ENCODE measurements around the gene LEKR1.
"Not testable (repeated sequence)": the region's sequence is repeated elsewhere in the genome, so short reads cannot be mapped to it uniquely, and the experiment has no call there.

LEKR1 gene

DNA sequence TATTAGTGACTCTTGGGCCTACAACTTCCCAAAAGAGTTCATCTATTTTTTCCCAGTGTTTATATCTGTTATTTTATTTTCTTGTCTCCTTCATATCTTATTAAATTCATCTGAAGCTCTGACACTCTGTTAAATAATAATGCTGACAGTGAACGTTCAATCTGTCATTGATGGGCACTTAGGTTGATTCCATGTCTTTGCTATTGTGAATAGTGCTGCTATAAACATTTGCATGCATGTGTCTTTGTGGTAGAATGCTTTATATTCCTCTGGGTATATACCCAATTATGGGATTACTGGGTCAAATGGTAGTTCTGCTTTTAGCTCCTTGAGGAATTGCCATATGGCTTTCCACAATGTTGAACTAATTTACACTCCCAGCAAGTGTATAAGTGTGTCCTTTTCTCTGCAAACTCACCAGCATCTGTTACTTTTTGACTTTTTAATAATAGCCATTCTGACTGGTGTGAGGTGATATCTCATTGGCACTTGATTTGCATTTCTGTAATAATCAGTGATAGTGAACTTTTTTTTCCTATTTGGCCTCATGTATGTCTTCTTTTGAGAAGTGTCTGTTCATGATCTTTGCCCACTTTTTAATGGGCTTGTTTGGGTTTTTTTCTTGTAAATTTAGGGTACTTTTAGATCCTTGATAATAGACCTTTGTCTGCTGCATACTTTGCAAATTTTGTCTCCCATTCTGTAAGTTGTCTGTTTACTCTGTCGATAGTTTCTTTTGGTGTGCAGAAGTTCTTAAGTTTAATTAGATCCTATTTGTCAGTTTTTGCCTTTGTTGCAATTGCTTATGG, 122.5 kb downstream of the LEKR1 start:
- H3K4me3 ChIP-seq (replicated peaks; ENCODE audit: low read depth, low read length), result no peak overlapping the region
- TF ChIP-seq, protein P1, sequence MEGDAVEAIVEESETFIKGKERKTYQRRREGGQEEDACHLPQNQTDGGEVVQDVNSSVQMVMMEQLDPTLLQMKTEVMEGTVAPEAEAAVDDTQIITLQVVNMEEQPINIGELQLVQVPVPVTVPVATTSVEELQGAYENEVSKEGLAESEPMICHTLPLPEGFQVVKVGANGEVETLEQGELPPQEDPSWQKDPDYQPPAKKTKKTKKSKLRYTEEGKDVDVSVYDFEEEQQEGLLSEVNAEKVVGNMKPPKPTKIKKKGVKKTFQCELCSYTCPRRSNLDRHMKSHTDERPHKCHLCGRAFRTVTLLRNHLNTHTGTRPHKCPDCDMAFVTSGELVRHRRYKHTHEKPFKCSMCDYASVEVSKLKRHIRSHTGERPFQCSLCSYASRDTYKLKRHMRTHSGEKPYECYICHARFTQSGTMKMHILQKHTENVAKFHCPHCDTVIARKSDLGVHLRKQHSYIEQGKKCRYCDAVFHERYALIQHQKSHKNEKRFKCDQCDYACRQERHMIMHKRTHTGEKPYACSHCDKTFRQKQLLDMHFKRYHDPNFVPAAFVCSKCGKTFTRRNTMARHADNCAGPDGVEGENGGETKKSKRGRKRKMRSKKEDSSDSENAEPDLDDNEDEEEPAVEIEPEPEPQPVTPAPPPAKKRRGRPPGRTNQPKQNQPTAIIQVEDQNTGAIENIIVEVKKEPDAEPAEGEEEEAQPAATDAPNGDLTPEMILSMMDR (IDR thresholded peaks at IDR 0.05; ENCODE audit: low read depth, low read length, missing control alignments), result no peak
- DNase-seq (ENCODE audit: extremely low read depth, low read depth), result no peak

DNA sequence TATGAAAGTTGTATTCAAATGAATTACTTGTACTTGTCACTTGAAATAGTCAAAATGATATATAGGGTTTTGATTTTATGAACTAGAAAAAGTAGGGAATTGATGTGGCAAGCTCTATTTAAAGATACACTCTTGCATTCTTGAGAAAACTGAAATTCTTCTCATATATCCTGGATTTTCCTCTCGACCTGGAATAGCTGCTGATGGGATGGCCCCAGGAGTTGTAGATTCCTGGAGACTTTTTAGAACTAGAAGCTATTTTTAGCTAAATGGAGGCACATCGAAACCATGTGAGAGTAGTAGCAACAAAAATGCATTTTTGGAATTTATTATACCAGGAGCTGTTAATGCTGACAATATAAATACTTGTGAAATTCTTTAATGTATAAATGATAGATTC, 125.9 kb downstream of the LEKR1 start:
- H3K4me3 ChIP-seq (replicated peaks; ENCODE audit: low read depth, low read length), result no peak overlapping the region
- DNase-seq (ENCODE audit: extremely low read depth, low read depth), result no peak
- TF ChIP-seq, protein P1 (IDR thresholded peaks at IDR 0.05; ENCODE audit: low read depth, low read length, missing control alignments), result no peak

DNA sequence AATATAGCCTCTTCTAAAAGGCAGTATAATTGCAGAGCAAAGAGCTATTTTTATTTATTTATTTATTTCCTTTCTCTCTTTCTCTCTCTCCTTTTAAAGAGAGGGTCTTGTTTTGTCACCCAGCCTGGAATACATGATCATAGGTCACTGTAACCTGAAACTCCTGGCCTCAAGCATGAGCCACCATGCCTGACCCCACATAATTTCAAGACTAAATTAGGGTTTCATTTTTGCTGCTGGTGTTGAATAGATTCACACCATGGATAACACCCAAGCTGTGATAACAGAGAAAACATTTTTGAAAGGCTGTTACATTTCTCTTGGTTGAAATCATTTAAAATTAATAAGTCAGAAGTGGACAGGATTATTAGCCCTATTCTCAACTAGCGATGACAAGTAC, 131.6 kb downstream of the LEKR1 start:
- no peak for DNase-seq (ENCODE audit: extremely low read depth, low read depth)
- no peak overlapping the region for H3K4me3 ChIP-seq (replicated peaks; ENCODE audit: low read depth, low read length)
- TF ChIP-seq, protein P1 (IDR thresholded peaks at IDR 0.05; ENCODE audit: low read depth, low read length, missing control alignments), result no peak

DNA sequence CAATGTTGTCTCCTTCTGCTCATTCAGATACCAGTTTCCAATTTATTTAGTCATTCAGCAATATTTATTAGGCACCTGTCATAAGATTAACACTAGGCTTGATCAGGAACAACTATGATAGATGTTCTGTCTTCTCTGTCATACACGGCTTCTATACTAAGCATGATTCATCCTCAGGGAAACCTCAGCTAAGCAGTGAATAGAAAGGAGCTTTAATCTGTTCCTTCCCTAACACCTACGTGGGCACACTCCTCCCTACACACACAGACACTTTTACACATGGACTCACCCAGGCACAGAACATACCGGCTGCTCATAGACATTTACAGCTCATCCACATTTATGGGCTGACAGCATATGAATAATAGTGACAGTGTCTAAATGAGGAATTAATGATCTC, 136.9 kb downstream of the LEKR1 start:
- DNase-seq (ENCODE audit: extremely low read depth, low read depth), result no peak
- H3K4me3 ChIP-seq (replicated peaks; ENCODE audit: low read depth, low read length), result no peak overlapping the region
- TF ChIP-seq, protein P1 (IDR thresholded peaks at IDR 0.05; ENCODE audit: low read depth, low read length, missing control alignments), result no peak

DNA sequence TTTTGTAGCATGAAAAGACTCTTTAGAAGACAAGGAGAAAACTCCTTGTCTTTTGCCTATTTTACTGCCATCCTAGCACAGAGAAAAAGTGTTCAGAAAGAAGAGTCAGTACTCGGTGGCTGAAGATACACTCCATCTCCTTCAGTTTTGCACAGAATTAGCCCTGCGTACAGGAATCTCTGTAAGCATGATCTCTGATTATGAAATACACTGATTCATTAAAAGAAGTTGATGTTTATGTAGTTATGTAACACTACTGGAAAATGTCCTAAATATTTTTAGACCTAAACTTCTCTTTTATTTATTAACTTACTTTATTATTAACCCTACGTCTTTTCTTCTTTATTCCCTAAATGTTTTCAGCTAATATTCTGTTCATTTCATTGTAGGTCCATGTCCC, 138.4 kb downstream of the LEKR1 start:
- DNase-seq (ENCODE audit: extremely low read depth, low read depth), result no peak
- no peak overlapping the region for H3K4me3 ChIP-seq (replicated peaks; ENCODE audit: low read depth, low read length)
- TF ChIP-seq, protein P1 (IDR thresholded peaks at IDR 0.05; ENCODE audit: low read depth, low read length, missing control alignments), result no peak

DNA sequence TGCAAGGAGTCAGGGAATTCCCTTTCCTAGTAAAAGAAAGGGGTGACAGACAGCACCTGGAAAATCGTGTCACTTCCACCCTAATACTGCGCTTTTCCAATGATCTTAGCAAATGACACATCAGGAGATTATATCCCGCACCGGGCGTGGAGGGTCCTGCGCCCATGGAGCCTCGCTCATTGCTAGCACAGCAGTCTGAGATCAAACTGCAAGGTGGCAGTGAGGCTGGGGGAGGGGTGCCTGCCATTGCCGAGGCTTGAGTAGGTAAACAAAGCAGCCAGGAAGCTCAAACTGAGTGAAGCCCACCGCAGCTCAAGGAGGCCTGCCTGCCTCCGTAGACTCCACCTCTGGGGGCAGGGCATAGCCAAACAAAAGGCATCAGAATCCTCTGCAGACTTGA, 140.2 kb downstream of the LEKR1 start:
- not testable (repeated sequence) for H3K4me3 ChIP-seq (replicated peaks; ENCODE audit: low read depth, low read length); DNase-seq (ENCODE audit: extremely low read depth, low read depth)

DNA sequence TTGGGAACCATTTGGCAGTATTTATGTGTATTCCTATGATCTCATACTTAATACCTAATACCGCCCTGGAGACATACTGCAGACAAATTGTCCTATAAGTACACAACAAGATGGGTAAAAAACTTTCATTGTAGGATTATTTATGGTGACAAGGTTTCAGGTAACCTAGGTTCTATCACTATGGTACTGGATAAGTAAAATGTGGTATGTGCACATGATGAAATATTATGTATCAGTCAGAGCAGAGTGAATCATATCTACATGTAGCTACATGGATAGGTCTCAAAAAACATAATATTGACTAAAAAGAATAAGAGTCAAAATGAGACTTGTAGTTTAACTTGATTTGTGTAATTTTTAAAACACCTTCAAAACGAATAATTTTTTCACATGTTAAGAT, 147.8 kb downstream of the LEKR1 start:
- TF ChIP-seq, protein P1 (IDR thresholded peaks at IDR 0.05; ENCODE audit: low read depth, low read length, missing control alignments), result no peak
- DNase-seq (ENCODE audit: extremely low read depth, low read depth), result no peak
- H3K4me3 ChIP-seq (replicated peaks; ENCODE audit: low read depth, low read length), result no peak overlapping the region

All from HFF-Myc (cell line).